ENCODE measurements around the gene LRWD1.
"Not testable (repeated sequence)": the region's sequence is repeated elsewhere in the genome, so short reads cannot be mapped to it uniquely, and the experiment has no call there.

Gene LRWD1

GRCh38 chr7:102469351-102469971 lies 4.7 kb downstream of the LRWD1 start:
- DNase-seq (ENCODE audit: low read depth) = no peak

- no peak for DNase-seq (ENCODE audit: low read depth)
Observed at GRCh38 chr7:102469972-102470825, 5.4 kb downstream of the LRWD1 start.

DNA sequence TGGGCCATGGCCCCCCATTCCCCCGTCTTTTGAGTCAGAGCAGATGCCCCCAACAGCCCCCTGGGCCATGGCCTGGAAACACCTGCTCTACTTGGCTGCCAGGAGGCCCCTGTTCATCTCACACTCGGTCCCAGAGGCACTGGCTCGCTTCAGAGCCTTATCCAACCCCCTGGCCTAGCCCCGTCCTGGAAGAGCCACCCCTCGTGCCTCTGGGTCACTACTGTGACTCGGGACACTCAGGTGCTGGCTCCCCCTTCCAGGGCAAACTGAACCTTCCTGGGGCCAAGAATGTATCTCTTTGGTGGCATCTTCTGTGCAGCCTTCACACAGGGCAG lies 7.0 kb downstream of the LRWD1 start:
- DNase-seq (ENCODE audit: low read depth) = no peak

DNA sequence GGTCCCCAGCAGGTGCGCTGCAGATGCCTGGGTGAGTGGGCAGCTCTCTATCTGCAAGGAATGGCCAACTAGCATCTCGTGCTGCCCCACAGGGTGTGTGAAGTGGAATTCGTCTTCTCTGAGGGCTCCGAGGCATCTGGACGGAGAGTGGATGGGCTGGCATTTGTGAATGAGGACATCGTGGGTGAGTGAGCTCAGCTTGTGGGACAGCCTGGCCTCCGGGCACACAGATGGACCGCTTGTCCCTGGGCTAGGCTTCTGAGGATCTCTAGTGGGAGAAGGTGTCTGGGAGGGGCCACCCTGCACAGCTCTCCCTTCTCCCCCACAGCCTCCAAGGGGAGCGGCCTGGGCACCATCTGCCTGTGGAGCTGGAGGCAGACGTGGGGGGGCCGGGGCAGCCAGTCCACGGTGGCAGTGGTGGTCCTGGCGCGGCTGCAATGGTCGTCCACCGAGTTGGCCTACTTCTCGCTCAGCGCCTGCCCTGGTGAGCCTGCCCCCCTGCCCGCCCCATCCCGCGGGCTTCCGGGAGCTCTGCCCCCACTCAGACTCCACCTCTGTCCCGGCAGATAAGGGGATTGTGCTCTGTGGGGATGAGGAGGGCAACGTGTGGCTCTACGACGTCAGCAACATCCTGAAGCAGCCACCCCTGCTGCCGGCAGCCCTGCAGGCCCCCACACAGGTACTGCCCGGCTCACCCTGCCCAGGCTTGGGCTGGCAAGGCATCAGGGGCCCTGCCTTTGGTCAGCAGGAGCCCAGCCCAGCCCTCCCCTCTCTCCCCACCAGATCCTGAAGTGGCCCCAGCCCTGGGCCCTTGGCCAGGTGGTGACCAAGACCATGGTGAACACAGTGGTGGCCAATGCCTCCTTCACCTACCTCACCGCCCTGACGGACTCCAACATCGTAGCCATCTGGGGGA lies 7.6 kb downstream of the LRWD1 start:
- no peak for DNase-seq (ENCODE audit: low read depth)

DNA sequence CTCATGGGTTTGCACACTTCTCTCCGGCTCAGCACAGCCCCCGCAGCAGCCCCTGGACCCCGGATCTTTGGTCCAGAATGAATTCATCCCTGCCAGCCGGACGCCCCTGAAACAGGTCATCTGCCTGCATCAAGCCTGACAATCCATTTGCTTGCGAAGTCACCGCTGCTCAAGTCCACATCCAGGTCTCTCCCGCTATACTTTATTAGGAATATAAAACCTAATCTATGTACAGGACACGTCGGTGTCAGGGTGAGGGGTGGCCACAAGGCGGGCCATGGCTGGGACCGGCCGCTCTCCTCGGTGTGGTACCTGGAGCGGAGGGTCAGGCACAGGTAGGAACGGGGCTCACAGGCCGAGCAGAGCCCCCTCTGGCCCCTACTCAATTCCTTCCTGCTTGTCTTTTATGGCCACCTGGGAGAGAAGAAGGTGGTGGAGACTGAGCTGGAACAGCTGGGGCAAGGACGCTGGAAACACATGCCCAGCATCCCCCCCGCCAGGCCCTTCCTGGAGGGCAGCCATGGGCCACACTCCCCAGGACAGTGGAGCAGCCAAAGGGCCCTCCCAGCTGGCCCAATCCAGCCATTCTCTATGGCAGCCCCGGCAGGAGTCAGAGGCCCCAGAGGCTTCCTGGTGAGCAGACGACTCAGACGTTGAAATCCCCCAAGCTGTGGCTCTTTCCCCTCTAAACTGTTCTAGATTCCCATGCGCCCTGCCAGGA lies 8.6 kb downstream of the LRWD1 start:
- no peak for DNase-seq (ENCODE audit: low read depth)

- not testable (repeated sequence) for DNase-seq (ENCODE audit: low read depth)
Observed at GRCh38 chr7:102474116-102474515, 9.3 kb downstream of the LRWD1 start.

DNA sequence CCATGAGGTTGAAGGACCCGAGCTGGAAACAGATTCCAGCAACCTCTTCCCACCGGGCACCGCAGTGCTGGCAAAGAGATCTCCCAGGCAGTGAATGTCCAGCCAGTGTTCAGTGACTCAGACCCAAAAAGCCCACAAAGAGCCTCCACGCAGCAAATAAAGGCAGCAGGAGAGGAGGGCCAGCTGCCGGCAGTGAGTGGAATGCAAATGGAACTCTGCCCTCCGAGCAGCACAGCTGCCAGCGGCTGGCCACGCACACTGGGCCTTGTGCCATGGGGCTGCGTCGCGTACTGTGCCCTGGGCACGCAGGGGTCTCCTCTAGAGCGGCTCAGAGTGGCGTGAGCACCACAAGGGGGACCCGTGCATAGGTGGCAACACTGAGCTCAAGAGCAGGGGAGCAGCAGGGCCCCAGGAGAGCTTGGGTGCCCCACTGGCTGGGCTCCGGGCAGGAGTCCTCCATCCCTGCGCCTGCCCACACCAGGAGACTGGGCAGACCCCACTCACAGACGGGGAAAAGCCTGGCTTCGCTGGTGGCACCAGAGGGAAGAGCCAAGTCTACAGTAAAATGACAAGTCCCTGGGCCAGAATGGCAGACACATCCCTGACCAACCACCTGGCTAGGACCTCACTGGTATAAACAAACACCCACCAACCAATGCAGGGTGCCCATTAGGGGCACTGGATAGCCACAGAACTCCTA lies 10.1 kb downstream of the LRWD1 start:
- DNase-seq (ENCODE audit: low read depth) = not testable (repeated sequence)

DNA sequence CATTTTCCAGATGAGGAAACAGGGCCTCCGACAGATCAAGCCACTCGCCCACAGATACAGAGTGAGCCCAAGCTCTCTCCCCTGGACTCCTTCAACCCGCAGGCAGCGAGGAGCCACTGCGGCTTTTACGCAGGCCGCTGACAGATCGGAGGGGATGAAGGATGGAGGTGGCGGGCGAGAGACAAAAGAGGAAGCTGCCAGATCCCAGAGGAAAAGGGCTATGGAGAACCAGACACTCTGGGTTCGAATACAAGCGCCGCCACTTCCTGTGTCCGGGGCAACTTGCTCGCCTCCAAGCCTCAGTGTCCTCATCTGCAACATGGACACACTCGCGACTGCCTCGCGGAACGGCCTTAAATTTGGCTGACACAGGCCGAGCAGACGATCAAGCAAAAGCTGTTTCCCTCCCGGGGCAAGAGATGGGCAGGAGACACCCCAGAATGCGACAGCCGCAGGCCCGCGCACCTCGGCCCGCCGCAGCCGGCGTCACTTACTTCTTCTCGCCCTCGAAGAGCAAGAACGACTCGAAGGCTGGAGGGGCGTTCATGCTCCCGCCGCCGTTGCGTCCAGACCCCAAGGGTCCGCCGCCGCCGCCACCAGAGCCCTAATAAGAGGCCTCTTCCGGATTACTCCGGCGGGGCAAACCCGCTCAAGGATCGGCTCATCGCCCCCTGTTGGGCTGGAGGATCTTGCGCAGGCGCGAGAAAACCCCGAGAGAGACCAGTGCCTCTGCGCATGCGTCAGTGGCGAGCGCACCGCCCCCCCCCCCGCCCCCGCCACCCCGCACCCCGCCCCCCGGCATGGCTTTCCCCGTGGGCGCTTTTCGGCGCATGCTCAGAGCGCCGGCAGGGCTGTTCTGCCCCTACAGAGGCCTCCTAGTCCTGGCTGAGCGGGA lies 13.8 kb downstream of the LRWD1 start, which contains the start of gene POLR2J:
TSS of gene POLR2J (minus strand) at position 609 of the 895 bp plus-strand sequence. CDS start at position 547, 62 bp downstream.
- DNase-seq (ENCODE audit: low read depth) = not testable (repeated sequence)

DNA sequence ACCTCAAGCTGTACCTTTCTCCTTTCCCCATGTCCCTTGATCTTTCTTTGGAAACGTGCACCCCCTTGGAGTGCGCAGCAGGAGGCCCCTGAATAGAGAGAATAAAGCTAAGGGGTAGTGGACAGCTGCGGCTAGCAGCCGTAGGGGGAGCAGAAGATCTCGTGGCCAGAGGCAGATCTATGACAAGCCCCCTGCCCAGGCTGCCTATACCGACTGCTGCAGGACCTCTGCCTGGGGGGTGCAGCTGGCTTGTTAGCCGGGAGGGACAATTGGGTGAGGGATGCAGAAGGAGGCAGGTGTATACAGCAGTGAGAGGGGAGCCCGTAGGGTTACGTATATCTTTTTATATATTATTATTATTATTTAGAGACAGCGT lies 14.4 kb downstream of the LRWD1 start:
- DNase-seq (ENCODE audit: low read depth) = not testable (repeated sequence)

- DNase-seq (ENCODE audit: low read depth) = not testable (repeated sequence)
Observed at GRCh38 chr7:102479982-102480637, 15.3 kb downstream of the LRWD1 start.

- not testable (repeated sequence) for DNase-seq (ENCODE audit: low read depth)
Observed at GRCh38 chr7:102481962-102482361, 17.2 kb downstream of the LRWD1 start.

GRCh38 chr7:102484317-102484716 lies 19.5 kb downstream of the LRWD1 start:
- DNase-seq (ENCODE audit: low read depth) = not testable (repeated sequence)

DNA sequence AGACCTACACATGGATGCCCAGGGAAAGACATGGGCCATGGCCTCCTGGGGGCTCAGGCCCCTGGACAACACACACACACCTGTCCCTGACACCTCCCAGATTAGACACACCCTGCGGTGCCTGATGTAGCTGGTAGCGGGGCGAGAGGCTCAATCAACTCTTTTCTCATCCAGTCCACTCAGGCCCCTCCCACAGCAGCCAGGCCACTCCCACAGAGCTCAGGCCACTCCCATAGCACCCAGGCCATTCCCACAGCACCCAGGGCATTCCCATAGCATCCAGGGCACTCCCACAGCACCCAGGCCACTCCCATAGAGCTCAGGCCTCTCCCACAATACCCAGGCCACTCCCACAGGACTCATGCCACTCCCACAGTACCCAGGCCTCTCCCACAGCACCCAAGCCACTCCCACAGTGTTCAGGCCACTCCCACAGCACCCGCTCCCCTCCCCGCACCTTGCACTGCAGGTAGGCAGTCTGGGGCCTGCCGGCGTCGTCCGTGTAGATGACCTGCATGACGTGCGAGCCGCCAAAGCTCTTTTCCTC lies 25.8 kb downstream of the LRWD1 start:
- DNase-seq (ENCODE audit: low read depth) = not testable (repeated sequence)

- DNase-seq (ENCODE audit: low read depth) = not testable (repeated sequence)
Observed at GRCh38 chr7:102493220-102493935, 28.6 kb downstream of the LRWD1 start.

DNA sequence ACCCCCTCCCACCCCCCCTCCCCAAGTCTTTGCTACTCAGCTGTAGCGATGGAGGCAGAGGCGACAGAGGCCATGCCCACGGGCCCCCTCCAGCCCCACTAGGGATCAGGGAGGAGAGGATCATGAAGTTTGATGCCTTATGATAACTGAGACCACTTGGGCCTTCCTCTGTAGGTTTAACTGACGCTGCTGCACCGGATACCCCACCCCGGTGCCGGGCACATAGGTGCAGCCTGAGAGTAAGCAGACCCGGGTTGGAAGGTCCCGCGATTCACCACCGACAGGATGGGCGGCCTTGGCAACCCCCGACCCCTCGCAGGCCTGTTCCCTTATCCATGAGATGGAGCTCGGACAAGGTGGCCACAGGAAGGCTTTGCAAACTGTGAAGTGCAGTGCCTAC lies 29.2 kb downstream of the LRWD1 start:
- DNase-seq (ENCODE audit: low read depth) = not testable (repeated sequence)

DNA sequence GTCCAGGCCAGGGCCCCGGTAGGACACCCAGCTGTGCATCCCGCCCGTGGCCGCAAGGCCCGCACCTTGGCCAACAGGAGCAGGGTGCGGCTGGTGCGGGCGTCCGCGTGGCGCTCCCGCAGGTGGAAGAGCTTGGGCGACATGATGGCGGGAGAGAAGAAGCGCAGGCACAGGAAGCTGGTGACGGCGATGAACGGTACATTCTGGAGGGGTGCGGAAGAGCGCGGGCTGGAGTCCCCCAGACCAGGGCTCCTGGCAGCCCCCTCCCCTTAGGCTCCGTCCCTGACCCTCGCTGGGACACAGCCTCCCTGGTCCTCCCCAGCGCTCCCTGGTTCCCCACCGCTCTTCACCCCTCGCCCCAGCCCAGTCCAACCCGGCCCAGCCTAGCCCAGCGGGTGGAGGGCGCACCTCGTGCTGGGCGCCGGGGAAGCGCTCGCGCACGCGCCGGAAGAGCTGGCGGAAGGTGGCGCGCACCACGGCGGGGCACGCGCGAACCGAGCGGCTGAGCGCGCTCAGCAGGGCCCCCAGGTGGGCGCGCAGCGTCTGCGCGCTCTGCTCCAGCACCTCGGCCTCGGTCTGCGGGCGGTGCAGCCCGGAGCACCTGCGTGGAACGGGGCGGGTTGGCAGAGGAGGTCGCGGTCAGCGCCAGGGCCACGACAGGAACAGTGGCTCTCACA lies 29.8 kb downstream of the LRWD1 start:
- not testable (repeated sequence) for DNase-seq (ENCODE audit: low read depth)

GRCh38 chr7:102496861-102497260 lies 32.1 kb downstream of the LRWD1 start:
- not testable (repeated sequence) for DNase-seq (ENCODE audit: low read depth)

GRCh38 chr7:102497308-102497707 lies 32.5 kb downstream of the LRWD1 start:
- not testable (repeated sequence) for DNase-seq (ENCODE audit: low read depth)

Data from GM04504 (cell line).